ENCODE results near the gene ANKRD6.

The ANKRD6 gene

DNA sequence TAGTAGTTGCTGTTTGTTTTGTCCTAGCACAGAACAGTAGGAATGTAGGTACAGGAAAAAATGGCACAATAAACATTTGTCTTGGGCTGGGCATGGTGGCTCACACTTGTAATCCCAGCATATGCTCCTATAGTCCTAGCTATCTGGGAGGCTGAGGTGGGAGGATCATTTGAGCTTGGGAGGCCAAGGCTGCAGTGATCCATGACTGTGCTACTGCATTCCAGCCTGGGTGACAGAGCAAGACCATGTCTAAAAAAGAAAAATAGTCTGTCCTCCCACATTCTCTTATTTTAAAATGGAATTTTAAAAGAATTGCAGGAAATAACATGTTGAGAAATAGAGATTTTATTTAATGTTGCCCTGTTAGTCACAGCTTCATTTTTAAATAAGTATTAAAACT is 87.8 kb downstream of the ANKRD6 start:
- TF ChIP-seq, protein P1, sequence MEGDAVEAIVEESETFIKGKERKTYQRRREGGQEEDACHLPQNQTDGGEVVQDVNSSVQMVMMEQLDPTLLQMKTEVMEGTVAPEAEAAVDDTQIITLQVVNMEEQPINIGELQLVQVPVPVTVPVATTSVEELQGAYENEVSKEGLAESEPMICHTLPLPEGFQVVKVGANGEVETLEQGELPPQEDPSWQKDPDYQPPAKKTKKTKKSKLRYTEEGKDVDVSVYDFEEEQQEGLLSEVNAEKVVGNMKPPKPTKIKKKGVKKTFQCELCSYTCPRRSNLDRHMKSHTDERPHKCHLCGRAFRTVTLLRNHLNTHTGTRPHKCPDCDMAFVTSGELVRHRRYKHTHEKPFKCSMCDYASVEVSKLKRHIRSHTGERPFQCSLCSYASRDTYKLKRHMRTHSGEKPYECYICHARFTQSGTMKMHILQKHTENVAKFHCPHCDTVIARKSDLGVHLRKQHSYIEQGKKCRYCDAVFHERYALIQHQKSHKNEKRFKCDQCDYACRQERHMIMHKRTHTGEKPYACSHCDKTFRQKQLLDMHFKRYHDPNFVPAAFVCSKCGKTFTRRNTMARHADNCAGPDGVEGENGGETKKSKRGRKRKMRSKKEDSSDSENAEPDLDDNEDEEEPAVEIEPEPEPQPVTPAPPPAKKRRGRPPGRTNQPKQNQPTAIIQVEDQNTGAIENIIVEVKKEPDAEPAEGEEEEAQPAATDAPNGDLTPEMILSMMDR (IDR thresholded peaks at IDR 0.05): no peak

DNA sequence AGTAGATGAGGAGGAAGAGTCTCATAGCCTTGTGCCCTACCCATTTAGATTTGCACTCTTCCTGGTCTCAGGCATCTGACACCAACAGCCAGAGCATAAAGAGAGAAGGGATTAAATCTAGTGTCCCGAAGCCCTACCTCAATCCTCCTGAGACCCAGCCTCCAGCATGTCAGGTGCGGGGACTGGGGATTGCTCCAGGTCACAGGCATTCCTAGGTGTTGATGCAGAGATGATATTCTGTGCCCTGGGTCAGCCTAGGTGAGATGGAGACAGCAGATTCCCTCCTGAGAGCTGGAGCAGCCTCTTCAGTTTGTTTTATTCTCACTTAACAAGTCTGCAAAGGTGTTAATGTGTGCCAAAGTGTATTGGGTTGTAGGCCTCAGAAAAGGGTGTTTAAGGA is 89.8 kb downstream of the ANKRD6 start:
- TF ChIP-seq, protein P1 (IDR thresholded peaks at IDR 0.05): no peak

DNA sequence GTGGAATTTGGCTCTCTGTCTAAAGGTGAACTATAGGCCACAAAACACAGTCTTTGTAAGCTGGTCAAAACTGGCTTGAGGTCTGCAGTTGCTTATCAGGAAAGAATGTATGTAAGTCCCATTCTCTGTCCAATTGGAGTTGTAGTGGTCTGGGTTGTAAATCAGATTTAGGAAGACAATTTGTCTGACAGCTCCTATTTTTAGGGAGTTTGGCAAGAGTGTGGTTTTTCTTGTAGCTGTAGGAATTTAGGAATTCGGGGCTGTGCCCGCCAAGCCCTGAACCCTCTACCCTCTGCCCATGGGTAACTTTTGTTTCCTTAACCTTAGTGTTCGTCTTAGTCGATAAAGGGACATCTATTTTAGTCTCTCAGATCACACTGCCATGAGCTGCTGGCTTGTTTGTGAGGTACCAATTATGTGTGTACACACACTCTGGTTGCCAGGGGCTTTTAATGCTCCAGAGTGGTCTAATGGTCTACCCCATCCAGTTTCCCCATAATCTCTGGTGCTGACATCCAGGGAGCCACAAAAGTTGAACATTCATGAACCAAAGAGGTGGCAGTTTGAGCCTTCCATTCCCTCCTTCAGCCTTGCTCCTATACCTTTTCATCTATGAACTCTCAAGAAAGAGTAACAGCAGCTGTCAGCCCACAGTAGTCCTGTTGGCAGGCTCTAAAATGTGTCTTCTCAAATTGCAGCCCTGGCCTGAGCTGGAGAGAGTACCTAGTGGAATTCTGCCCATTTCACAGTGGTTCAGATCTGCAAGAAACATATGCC is 93.0 kb downstream of the ANKRD6 start:
- TF ChIP-seq, protein P1 (IDR thresholded peaks at IDR 0.05): no peak

DNA sequence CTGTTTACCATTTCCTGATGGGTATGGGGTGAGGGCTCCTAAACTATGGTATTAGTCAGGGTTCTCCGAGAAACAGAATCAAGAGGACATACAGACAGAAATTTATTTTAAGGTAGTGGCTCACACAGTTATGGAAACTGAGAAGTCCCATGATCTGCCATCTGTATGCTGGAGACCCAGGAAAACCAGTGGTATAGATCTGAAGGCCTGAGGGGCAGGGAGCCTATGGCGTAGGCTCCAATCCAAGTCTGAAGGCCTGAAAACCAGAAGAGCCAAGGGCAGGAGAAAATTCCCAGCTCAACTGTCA is 93.6 kb downstream of the ANKRD6 start:
- TF ChIP-seq, protein P1 (IDR thresholded peaks at IDR 0.05): no peak

DNA sequence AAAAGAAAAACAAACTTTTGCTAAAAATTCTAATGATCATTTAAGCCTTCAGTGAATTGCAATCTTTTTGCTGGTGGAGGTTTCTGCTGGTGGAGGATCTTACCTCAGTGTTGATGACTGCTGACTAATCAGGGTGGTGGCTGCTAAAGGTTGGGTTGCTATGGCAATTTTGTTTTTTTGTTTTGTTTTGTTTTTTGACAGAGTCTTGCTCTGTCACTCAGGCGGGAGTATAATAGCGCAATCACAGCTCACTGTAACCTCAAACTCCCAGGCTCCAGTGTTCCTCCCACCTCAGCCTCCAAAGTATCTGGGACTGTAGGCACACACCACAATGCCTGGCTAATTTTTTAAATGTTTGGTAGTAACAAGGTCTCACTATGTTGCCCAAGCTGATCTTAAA is 94.7 kb downstream of the ANKRD6 start:
- TF ChIP-seq, protein P1 (IDR thresholded peaks at IDR 0.05): no peak

DNA sequence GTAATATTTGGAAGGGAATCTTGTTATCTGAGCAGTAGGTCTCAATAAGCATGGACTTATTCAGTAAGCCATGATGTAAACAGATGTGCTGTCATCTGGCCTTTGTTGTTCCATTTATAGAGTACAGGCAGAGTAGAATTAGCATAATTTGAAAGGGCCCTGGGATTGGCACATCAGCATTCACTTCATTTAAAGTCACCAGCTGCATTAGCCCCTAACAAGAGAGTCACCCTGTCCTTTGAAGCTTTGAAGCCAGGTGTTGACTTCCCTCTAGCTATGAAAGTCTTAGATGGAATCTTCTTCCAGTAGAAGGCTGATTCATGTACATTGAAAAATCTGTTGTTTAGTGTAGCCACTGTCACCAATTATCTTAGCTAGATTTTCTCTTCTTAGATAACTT is 95.9 kb downstream of the ANKRD6 start:
- TF ChIP-seq, protein P1 (IDR thresholded peaks at IDR 0.05): no peak

DNA sequence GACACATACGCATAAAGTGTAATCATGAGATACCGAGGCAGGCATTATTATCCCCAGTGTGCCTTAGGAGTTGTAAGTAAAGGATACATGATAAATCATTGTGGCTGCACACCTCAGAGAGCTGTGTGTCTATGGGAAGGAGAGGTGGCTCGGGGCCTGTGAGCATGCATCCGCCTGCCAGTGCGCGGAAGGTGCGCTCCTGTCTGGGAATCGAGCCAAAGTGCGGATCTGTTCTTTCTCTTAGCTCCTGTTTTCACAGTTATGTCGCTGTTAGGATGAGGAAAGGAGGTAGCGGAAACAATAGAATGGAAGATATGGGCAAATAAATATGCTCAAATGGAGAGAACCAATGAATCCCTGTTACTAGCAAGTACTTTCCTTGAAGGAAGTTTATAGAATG is 98.0 kb downstream of the ANKRD6 start:
- TF ChIP-seq, protein P1 (IDR thresholded peaks at IDR 0.05): no peak

DNA sequence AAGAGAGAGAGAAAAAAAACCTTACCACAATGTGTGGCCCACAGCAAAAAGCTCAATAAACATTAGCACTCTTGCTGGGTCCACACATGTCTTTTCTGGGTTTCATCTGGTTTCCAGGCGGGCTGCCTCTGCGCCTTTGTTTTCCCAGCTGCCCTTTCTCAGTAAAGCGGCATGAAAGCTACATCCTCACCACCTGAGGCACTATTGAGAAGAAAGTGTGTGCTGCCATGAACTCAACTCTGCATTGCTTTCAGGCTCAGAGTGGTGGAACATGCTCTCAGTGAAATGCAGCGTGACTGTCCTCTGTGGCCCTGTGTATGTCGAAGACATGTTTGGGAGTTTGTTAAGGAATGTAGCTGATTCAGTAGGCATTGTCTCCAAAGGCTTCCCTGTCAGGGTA is 103.3 kb downstream of the ANKRD6 start:
- TF ChIP-seq, protein P1 (IDR thresholded peaks at IDR 0.05): no peak

Measured in LNCAP (cell line).